Liver (tissue), 9 donors: ENCODE measurements around the gene COQ8A. TPM values are rescaled to one million over a fixed set of nuclear protein-coding genes. Genes with fewer than 3 reads are reported as not detected.

Experiments
- DNase-seq: peaks from one replicate; pipeline ENCODE4 v3.0.0-alpha.2; 2017; ENCODE audit warnings: low spot score
- H3K27ac ChIP-seq, 2 donors: one replicate each; pipeline ENCODE4 v1.7.0; 2013; ENCODE audit warnings: inconsistent platforms in 2 of 2, low read length in 2 of 2, control low read depth in 1 of 2, low read depth in 1 of 2, mild to moderate bottlenecking in 1 of 2
- H3K27me3 ChIP-seq, 4 donors: one replicate each; pipeline versions ENCODE4 v1.6.1 to v1.7.0; 2013; ENCODE audit warnings: low read length in 3 of 4, inconsistent platforms in 1 of 4, mild to moderate bottlenecking in 1 of 4, moderate library complexity in 1 of 4; ENCODE audit not compliant: control insufficient read depth in 4 of 4, insufficient read depth in 4 of 4
- H3K36me3 ChIP-seq, 4 donors: one replicate each; pipeline versions ENCODE4 v1.6.1 to v1.7.0; 2013; ENCODE audit warnings: low read length in 3 of 4, mild to moderate bottlenecking in 3 of 4, low read depth in 1 of 4, moderate library complexity in 1 of 4; ENCODE audit not compliant: control insufficient read depth in 4 of 4, insufficient read depth in 3 of 4
- H3K4me1 ChIP-seq, 4 donors: one replicate each; pipeline versions ENCODE4 v1.6.1 to v1.7.0; 2013; ENCODE audit warnings: low read length in 3 of 4, mild to moderate bottlenecking in 3 of 4, moderate library complexity in 1 of 4; ENCODE audit not compliant: control insufficient read depth in 4 of 4, insufficient read depth in 4 of 4
- H3K4me3 ChIP-seq, 3 donors: one replicate each; pipeline versions ENCODE4 v1.6.1 to v1.7.0; 2013; ENCODE audit warnings: low read length in 3 of 3, control low read depth in 1 of 3, low read depth in 1 of 3, mild to moderate bottlenecking in 1 of 3
- H3K9ac ChIP-seq, 2 donors: one replicate each; pipeline ENCODE4 v1.7.0; 2013; ENCODE audit warnings: low read length in 2 of 2, mild to moderate bottlenecking in 2 of 2, moderate library complexity in 2 of 2, control low read depth in 1 of 2, low read depth in 1 of 2
- H3K9me3 ChIP-seq, 4 donors: one replicate each; pipeline versions ENCODE4 v1.6.1 to v1.7.0; 2013; ENCODE audit warnings: low read length in 3 of 4; ENCODE audit not compliant: control insufficient read depth in 4 of 4
- EGR1 ChIP-seq, 2 donors: IDR thresholded peaks; 2 replicates each; pipeline ENCODE4 v1.6.1; 2016 to 2018; ENCODE audit warnings: antibody characterized with exemption in 2 of 2, low read depth in 2 of 2
- FOXA1 ChIP-seq: IDR thresholded peaks from 2 replicates; pipeline ENCODE4 v1.6.1; 2016; ENCODE audit warnings: antibody characterized with exemption
- FOXA2 ChIP-seq: IDR thresholded peaks from 2 replicates; pipeline ENCODE4 v1.6.1; 2016; ENCODE audit warnings: antibody characterized with exemption
- GABPA ChIP-seq, 2 donors: IDR thresholded peaks in 1 of 2; conservative IDR thresholded peaks in 1 of 2; 2 replicates each; pipeline ENCODE4 v1.6.1; 2016; ENCODE audit warnings: antibody characterized with exemption in 2 of 2, mild to moderate bottlenecking in 1 of 2, moderate library complexity in 1 of 2
- HNF4A ChIP-seq, 2 donors: conservative IDR thresholded peaks; 2 replicates each; pipeline ENCODE4 v1.6.1; 2016; ENCODE audit warnings: antibody characterized with exemption in 2 of 2, mild to moderate bottlenecking in 2 of 2
- HNF4G ChIP-seq: IDR thresholded peaks from 2 replicates; pipeline ENCODE4 v1.6.1; 2016; ENCODE audit warnings: antibody characterized with exemption
- JUND ChIP-seq, 2 donors: IDR thresholded peaks; 2 replicates each; pipeline ENCODE4 v1.6.1; 2016; ENCODE audit warnings: antibody characterized with exemption in 2 of 2
- NR2F2 ChIP-seq: IDR thresholded peaks from 2 replicates; pipeline ENCODE4 v1.6.1; 2016; ENCODE audit warnings: antibody characterized with exemption
- RAD21 ChIP-seq, 2 donors: IDR thresholded peaks; 2 replicates each; pipeline ENCODE4 v1.6.1; 2016; ENCODE audit warnings: antibody characterized with exemption in 2 of 2, mild to moderate bottlenecking in 2 of 2
- RXRA ChIP-seq, 2 donors: IDR thresholded peaks; 2 replicates each; pipeline ENCODE4 v1.6.1; 2017 to 2018; ENCODE audit warnings: antibody characterized with exemption in 2 of 2, mild to moderate bottlenecking in 1 of 2
- SP1 ChIP-seq: IDR thresholded peaks from 2 replicates; pipeline ENCODE4 v1.6.1; 2018; ENCODE audit warnings: antibody characterized with exemption, mild to moderate bottlenecking
- TAF1 ChIP-seq: conservative IDR thresholded peaks from 2 replicates; pipeline ENCODE4 v1.6.1; 2016; ENCODE audit warnings: antibody characterized with exemption, mild to moderate bottlenecking
- YY1 ChIP-seq: IDR thresholded peaks from 2 replicates; pipeline ENCODE4 v1.6.1; 2016; ENCODE audit warnings: antibody characterized with exemption, mild to moderate bottlenecking
- WGBS: extraction: QIAGEN DNeasy Blood & Tissue Kit; methylation state at CpG from one replicate; pipeline ENCODE4 v1.1.7; 2013; 5-methylcytosine and 5-hydroxymethylcytosine counted together
- polyA plus RNA-seq, 2 donors: library from polyadenylated mRNA; stranded (reverse) in 1 of 2; unstranded in 1 of 2; fragments of 200-250 nt in 1 of 2; fragments of >200 nt in 1 of 2; fragmentation: Nextera tagmentation in 1 of 2; extraction: Ambion mirVana in 1 of 2; gene quantifications; one replicate each; pipeline versions ENCODE4 v1.2.1 to v1.2.3, GENCODE V29; 2013 to 2015
- total RNA-seq, 2 donors: library from RNA; depleted of rRNA; stranded (reverse); fragments of >200 nt; gene quantifications; one replicate each; pipeline ENCODE4 v1.2.3, GENCODE V29; 2014
- TF ChIP-seq, protein P1 (sequence below): fragments of 150-350 bp; IDR thresholded peaks from 2 replicates; pipeline ENCODE4 v1.5.1; 2017; ENCODE audit warnings: improper control_type of control experiment, low read depth, low read length; ENCODE audit not compliant: missing input control
- TF ChIP-seq, protein P2 (sequence below): IDR thresholded peaks from 2 replicates; pipeline ENCODE4 v1.6.1; 2016; ENCODE audit warnings: antibody characterized with exemption, mild to moderate bottlenecking
- TF ChIP-seq, protein P3 (sequence below): IDR thresholded peaks from 2 replicates; pipeline ENCODE4 v1.6.1; 2016; ENCODE audit warnings: antibody characterized with exemption
- TF ChIP-seq, protein P4 (sequence below): IDR thresholded peaks from 2 replicates; pipeline ENCODE4 v1.6.1; 2016; ENCODE audit warnings: antibody characterized with exemption
- donor health status: healthy.
- donor health status: healthy.
- donor health status: healthy.
- donor health status: healthy.
- donor health status: healthy.

The COQ8A gene
- total and polyA plus RNA-seq, 4 donors, result 24.4 to 60.0 (median 54.9) TPM

DNA sequence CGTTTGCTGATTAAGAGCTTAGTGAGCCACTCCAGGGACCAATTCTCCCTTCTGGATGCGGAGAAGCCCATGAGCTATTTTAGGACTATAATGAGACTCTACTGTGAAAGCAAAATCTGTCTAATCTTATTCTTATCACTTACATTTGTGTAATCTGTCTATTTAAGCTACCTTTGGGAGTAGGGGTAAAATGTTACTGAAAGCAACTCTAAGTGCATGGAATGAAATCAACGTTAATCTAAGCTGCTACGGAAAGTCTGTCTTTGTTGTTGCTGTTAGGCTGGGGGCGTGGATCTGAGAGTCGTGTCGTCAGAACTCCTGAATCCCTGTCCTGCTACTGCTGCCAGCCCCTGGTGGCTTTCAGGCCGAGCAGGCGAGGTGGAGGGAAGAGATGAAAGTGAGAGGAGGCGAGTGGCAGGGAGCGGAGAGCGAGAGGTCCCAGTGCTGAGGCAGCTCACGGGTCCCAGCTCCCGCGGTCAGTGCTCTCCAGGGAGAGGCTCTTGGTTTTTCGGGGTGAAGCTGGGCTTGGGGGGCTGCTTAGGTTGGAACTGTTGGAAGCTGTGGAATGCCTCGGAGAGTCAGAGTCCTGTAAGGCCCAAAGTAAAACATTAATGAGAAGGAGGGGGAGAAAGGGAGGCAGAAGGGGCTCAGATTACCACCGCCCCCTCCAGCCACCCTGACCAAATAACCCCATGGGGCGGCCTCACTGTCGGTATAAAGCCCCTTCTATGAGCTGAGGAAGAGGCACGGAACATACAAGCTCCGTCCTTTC lies 53.9 kb downstream of the COQ8A start:
- 91% methylated on average over 22 of the region's 22 CpGs for WGBS
- Histone ChIP-seq H3K9me3 (no peaks in the 10 kb centered on the region), H3K4me3 (no peak overlapping the region), H3K27ac (no peak overlapping the region), H3K9ac (no peak overlapping the region), H3K36me3 (peaks cover 0 to 10% (median 4%) of the 10 kb centered on the region in 4 donors), H3K4me1 (peaks cover 4 to 9% (median 7%) of the 10 kb centered on the region in 4 donors), H3K27me3 (no peaks in the 10 kb centered on the region)
- no peak for TF ChIP-seq GABPA (IDR thresholded peaks at IDR 0.05 in 1 of 2, conservative IDR thresholded peaks at IDR 0.05 in 1 of 2)
- no peak for TF ChIP-seq TAF1
- no peak for TF ChIP-seq EGR1 (IDR thresholded peaks at IDR 0.05; ENCODE audit: low read depth in 2 of 2)
- TF ChIP-seq RAD21 (IDR thresholded peaks at IDR 0.05), result no peak
- TF ChIP-seq HNF4A (conservative IDR thresholded peaks at IDR 0.05), result no peak
- no peak for TF ChIP-seq YY1
- TF ChIP-seq HNF4G, result no peak
- TF ChIP-seq NR2F2, result no peak
- TF ChIP-seq FOXA1, result no peak
- no peak for TF ChIP-seq RXRA (IDR thresholded peaks at IDR 0.05)
- no peak for TF ChIP-seq JUND (IDR thresholded peaks at IDR 0.05)
- TF ChIP-seq, protein P1, sequence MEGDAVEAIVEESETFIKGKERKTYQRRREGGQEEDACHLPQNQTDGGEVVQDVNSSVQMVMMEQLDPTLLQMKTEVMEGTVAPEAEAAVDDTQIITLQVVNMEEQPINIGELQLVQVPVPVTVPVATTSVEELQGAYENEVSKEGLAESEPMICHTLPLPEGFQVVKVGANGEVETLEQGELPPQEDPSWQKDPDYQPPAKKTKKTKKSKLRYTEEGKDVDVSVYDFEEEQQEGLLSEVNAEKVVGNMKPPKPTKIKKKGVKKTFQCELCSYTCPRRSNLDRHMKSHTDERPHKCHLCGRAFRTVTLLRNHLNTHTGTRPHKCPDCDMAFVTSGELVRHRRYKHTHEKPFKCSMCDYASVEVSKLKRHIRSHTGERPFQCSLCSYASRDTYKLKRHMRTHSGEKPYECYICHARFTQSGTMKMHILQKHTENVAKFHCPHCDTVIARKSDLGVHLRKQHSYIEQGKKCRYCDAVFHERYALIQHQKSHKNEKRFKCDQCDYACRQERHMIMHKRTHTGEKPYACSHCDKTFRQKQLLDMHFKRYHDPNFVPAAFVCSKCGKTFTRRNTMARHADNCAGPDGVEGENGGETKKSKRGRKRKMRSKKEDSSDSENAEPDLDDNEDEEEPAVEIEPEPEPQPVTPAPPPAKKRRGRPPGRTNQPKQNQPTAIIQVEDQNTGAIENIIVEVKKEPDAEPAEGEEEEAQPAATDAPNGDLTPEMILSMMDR, result no peak
- TF ChIP-seq, protein P2, sequence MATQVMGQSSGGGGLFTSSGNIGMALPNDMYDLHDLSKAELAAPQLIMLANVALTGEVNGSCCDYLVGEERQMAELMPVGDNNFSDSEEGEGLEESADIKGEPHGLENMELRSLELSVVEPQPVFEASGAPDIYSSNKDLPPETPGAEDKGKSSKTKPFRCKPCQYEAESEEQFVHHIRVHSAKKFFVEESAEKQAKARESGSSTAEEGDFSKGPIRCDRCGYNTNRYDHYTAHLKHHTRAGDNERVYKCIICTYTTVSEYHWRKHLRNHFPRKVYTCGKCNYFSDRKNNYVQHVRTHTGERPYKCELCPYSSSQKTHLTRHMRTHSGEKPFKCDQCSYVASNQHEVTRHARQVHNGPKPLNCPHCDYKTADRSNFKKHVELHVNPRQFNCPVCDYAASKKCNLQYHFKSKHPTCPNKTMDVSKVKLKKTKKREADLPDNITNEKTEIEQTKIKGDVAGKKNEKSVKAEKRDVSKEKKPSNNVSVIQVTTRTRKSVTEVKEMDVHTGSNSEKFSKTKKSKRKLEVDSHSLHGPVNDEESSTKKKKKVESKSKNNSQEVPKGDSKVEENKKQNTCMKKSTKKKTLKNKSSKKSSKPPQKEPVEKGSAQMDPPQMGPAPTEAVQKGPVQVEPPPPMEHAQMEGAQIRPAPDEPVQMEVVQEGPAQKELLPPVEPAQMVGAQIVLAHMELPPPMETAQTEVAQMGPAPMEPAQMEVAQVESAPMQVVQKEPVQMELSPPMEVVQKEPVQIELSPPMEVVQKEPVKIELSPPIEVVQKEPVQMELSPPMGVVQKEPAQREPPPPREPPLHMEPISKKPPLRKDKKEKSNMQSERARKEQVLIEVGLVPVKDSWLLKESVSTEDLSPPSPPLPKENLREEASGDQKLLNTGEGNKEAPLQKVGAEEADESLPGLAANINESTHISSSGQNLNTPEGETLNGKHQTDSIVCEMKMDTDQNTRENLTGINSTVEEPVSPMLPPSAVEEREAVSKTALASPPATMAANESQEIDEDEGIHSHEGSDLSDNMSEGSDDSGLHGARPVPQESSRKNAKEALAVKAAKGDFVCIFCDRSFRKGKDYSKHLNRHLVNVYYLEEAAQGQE, result no peak
- TF ChIP-seq, protein P3, sequence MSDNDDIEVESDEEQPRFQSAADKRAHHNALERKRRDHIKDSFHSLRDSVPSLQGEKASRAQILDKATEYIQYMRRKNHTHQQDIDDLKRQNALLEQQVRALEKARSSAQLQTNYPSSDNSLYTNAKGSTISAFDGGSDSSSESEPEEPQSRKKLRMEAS, result no peak
- no peak for TF ChIP-seq SP1
- TF ChIP-seq FOXA2, result no peak
- no peak for DNase-seq

DNA sequence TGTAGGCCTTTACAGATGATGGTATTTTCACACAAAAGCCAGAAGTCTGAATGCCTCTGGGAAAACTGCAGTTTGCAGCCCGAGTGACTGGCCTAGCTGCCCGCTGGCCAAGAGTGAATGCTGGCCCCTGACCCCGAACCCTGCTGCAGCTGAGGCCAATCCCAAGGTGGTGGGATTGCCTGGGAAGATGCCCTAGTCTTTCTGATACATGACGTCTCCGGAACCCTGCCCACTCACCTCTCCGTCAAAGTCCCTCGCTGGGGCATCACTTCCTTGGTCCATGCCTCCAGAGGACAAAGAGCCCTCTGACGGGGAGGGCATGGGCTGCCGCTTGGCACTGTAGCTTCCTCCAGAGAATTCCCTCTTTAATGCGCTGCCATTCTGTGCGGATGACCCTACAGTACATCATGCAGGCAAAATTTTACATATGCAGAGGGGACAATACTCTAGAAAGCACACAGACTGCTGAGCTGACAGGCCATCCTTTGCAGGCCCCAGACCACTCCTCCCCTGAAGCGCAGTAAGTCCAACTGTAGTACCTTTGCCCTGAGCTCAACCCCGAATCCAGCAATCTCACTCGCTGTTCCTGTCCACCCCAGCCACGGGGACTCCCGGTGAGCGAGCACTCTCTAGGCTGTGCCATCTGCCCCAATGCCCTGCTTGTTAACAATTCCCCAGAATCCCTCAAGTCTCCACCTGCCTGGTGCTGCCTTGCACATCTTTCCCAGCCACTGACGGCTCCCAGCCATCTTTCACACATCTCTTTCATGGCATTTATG lies 54.7 kb downstream of the COQ8A start:
- H3K27ac ChIP-seq, result no peak overlapping the region
- no peak for DNase-seq
- no peak overlapping the region for H3K9ac ChIP-seq
- no peaks in the 10 kb centered on the region for H3K27me3 ChIP-seq
- H3K4me1 ChIP-seq, result peaks cover 4 to 7% (median 7%) of the 10 kb centered on the region in 4 donors
- no peak overlapping the region for H3K4me3 ChIP-seq
- H3K36me3 ChIP-seq, result peaks cover 0 to 10% (median 4%) of the 10 kb centered on the region in 4 donors
- 94% methylated on average over 18 of the region's 18 CpGs for WGBS
- no peaks in the 10 kb centered on the region for H3K9me3 ChIP-seq
- TF ChIP-seq, protein P4, sequence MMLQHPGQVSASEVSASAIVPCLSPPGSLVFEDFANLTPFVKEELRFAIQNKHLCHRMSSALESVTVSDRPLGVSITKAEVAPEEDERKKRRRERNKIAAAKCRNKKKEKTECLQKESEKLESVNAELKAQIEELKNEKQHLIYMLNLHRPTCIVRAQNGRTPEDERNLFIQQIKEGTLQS, result no peak
- TF ChIP-seq SP1, result no peak
- no peak for TF ChIP-seq RXRA (IDR thresholded peaks at IDR 0.05)
- TF ChIP-seq, protein P2, result no peak
- no peak for TF ChIP-seq GABPA (IDR thresholded peaks at IDR 0.05 in 1 of 2, conservative IDR thresholded peaks at IDR 0.05 in 1 of 2)
- TF ChIP-seq TAF1, result no peak
- TF ChIP-seq HNF4G, result no peak
- TF ChIP-seq, protein P1, result no peak
- TF ChIP-seq EGR1 (IDR thresholded peaks at IDR 0.05; ENCODE audit: low read depth in 2 of 2), result no peak
- no peak for TF ChIP-seq HNF4A (conservative IDR thresholded peaks at IDR 0.05)
- no peak for TF ChIP-seq JUND (IDR thresholded peaks at IDR 0.05)
